HG02571 (cell line): ENCODE data around the gene CYP51A1.
A peak's percentile ranks its signal among the peaks of the same experiment; 100 is the strongest.
"Not testable (repeated sequence)": the region's sequence is repeated elsewhere in the genome, so short reads cannot be mapped to it uniquely, and the experiment has no call there.

Experiments
- ATAC-seq: cut with Tn5 transposase; IDR thresholded peaks from one replicate; pipeline ENCODE4 v1.9.1; 2021; ENCODE audit warnings: mild to moderate bottlenecking, moderate library complexity; ENCODE audit not compliant: unreplicated experiment

The CYP51A1 gene

DNA sequence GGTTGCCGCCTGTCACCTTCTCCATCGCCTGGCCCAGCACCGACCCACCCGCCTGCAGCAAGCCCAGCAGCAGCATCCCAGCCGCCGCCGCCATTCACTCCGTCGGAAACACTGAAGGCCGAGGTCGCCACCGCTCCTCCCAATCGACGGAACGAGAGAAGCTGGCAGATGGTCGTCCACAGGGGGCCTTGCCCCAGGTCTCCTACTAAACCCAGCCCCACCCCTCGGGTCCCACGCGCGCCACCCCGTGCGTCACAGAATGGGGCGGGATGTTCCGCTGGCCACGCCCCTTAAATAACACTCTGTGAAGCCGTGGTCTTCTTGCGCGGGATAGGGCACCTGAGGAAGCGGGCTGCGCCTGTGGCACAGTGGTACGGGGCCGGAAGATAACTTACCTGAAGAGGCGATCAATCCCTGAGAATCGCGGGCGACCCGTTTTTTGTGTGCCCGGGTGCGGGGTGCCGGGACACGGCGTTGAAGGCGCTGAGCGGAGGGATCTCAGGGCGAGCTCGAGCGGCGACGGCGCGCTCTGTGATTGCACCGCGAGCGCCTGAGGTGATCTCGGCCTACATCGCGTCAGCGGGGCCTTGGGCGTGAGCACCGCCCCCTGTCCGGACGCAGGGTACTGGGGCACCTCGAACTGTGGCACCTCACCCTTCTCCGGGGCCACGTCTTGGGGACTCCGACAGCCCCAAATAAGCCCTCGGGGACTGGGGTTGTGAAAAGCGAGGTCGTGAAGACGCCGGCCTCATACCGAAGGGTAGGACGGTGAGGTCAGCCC, at the start of gene CYP51A1:
CYP51A1 (minus strand) TSS at position 207 of the 781 bp plus-strand sequence; CDS start at position 94, 113 bp downstream.
- peak; percentile 87 for ATAC-seq

DNA sequence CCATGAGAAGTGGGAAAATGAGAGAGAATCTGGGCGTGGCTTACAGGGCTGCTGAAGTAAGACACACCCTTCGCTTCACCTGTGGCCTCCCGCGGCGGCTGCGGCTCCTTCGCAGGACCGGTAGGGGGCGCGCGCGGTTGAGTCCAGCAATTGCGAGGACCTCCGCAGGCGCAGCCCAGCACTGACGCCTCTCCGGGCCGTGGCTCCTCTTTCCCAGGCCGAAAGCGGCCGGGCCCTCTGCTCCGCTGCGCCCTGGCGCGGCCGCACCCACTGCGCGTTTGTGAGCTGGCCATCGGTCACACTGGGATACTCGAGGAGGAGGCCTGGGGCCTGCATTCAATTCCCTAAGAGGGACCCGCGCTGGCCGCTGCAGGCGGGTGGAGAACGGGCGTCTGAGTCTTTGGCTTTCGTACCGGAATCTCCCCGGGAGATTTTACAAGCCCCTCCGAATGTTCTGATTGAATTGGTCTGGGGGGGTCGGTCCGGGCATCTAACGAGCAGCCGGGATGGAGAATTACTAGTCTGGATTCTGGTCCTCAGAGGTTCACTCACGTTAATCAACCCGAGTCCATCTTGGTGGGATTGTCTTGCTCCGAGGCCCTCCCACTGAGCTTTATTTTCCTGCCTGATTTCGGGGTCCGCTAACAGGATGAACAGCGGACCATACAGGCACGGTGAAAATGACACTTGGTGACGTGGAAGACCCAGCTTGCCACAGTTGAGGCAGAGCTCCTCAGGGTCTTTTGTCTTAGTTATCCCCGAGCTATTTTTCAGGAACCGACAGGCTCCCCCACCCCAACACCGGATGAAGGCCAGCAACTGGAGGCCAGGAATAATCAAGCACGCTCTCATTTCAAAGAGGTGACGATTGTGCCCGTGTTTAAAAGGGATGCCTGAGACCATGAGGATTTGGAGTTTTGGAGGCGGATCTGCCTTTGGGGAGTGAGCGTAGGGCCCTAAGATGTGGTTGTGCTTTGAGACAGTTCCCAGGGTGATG, 44.9 kb upstream of the CYP51A1 start, which contains the start of gene LRRD1:
LRRD1 (minus strand) TSS at position 215 of the 997 bp plus-strand sequence. CDS start 13,940 bp downstream, outside the sequence.
- peak; percentile 100 for ATAC-seq

DNA sequence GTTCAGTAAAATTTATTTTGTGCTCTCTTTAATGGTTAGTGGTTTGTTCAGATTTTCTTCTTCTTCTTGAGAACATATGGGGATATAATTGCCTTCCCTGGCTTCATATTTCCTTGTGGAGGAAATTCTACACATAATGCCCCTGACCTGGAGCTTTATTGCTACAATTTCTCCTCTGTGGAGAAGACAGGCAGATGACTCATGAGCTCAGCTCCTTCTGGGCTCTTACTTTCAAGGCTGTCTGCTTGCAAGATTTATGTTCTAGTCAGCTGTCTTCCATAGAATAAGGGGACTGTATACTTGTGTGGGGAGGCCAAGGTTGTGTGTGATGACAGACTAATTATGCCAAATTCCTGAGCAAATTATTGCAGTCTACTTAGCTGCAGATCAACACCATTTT, 43.1 kb upstream of the CYP51A1 start:
- no peak for ATAC-seq

GRCh38 chr7:92169529-92169928, 35.3 kb upstream of the CYP51A1 start:
- not testable (repeated sequence) for ATAC-seq

DNA sequence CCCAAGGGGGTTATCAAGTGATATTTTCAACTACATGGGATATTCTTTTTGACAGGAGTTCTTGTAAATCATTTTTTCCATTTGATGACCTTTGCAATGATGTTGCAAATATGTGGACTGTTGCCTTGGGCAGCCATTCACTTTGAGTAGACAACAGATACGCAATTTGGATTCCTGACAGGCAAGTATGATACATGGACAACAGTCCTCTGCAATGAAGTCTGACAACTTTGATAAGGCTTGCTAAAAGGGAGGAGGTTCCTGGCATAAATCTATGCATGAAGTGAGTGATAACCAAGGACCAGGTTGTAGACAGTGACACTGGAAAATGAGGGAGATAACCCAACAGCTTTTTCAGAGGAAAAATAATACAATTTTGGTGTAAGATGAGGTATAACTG, 27.0 kb upstream of the CYP51A1 start:
- no peak for ATAC-seq

DNA sequence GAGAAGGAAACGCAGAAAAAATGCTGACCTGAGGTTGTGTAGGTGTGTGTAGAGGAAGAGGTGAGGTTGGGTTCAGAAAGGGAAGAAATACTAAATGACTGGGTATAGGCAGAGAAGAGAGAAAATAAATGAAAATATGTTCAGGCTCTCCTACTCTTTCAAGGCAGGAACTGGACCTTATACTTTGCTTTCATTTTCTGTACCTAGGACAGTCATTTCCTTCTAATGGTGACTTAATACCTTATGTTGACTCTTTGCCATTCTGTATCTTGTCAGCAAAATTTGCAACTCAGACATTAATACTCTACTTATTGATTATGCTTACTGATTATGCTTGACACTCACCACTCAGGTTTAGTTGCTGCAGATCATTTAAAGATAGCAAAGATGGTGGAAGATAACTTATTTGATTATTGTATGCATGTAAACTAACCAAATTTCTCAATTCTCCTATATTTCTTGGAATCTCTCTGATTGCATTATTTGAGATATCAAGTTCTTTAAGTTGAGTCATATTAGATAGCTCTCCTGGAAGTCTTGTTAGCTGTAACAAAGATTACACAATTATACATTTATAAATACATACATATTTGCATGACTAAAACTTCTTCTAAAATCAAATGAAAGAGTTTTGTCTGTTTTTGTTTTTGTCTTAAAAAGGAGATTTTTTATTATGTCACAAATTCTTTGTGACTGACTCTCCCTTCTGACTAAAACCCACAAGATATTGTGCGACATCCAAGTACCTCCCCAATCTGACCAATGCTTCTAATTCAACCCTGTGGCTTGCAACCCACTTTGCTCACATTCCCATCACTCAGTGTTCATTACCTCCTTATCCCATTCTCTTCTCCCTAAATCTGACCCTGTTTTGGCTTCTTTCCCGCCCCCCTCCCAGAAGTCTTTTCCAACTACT, 24.6 kb upstream of the CYP51A1 start:
- no peak for ATAC-seq

DNA sequence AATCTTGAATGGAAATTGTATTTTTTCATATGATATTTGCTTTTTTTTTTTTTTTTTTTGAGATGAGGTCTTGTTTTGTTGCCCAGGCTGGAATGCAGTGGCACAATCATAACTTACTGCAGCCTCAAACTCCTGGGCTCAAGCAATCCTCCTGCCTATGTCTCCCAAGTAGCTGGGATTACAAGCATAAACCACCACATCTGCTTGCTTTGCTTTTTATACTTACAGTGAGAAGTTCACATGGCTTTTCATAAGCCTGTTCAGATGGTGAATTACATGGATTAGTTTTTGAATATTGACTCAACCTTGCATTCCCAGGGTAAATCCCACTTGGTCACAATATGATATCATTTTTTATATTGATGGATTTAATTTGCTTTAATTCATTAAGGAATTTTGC, 22.7 kb upstream of the CYP51A1 start:
- ATAC-seq = no peak

- ATAC-seq = no peak
Measured at GRCh38 chr7:92155108-92155739, 20.9 kb upstream of the CYP51A1 start.

DNA sequence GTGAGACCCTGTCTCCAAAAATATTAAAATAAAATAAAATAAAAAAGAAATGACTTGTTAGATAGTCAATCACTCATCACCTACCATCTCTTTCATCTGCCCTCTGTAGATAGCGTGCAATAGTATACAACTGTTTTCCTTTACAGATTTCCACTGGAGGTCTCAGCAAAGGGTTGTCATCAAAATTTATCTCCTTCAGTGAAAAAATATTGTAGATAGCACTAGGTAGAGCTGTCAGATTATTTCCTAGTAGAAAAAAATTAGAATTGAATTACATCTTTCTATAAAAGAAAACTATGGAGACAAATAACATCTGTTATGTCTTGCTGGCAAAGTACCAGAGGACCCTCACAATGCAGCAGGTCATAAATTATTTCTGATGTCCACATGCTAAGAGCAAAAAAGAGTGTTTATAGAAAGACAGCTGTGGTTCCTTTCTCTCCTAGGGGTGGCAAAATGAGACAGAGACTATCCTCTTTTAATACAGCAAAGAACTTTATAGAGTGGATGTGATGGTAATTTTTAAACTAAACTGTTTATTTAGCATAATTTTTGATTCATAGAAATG, 16.3 kb upstream of the CYP51A1 start:
- ATAC-seq = no peak

DNA sequence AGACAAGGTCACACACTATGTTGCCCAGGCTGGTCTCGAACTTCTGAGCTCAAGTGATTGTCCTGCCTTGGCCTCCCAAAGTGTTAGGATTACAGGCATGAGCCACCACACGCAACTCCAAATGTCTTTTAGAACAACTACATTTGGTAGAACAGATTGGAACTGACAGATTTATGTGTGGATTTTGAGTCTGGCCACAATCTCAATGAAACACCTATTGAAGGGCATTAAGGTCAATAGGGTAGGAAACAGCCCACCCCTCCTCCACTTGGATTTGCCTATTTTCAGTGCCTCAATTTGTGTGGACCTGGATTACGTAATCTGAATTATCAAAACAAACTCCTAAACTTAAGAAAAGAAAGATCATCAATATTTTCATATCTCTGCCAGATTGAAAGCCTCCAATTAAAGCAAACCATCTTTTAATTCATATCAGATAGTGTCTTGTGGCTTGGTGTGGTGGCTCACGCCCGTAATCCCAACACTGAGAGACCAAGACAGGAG, 15.5 kb upstream of the CYP51A1 start:
- ATAC-seq = no peak

DNA sequence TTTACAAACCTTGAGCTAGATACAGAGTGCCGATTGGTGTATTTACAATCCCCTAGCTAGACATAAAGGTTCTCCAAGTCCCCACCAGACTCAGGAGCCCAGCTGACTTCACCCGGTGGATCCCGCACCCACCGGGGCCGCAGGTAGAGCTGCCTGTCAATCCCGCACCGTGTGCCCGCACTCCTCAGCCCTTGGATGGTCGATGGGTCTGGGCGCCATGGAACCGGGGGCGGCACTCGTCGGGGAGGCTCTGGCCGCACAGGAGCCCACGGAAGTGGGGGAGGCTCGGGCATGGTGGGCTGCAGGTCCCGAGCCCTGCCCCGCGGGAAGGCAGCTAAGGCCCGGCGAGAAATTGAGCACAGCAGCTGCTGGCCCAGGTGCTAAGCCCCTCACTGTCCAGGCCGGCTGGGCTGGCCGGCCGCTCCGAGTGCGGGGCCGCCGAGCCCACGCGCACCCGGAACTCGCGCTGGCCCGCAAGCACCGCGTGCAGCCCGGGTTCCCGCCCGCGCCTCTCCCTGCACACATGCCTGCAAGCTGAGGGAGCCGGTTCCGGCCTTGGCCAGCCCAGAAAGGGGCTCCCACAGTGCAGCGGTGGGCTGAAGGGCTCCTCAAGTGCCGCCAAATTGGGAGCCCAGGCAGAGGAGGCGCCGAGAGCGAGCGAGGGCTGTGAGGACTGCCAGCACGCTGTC, 9.1 kb upstream of the CYP51A1 start:
- ATAC-seq = not testable (repeated sequence)

DNA sequence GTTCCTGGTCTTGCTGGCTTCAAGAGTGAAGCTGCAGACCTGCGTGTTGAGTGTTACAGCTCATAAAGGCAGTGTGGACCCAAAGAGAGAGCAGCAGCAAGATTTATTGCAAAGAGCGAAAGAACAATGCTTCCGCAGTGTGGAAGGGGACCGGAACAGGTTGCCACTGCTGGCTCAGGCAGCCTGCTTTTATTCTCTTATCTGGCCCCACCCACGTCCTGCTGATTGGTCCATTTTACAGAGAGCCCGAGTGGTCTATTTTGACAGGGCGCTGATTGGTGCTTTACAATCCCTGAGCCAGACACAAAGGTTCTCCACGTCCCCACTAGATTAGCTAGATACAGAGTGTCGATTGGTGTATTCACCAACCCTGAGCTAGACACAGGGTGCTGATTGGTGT, 8.5 kb upstream of the CYP51A1 start:
- ATAC-seq = not testable (repeated sequence)

DNA sequence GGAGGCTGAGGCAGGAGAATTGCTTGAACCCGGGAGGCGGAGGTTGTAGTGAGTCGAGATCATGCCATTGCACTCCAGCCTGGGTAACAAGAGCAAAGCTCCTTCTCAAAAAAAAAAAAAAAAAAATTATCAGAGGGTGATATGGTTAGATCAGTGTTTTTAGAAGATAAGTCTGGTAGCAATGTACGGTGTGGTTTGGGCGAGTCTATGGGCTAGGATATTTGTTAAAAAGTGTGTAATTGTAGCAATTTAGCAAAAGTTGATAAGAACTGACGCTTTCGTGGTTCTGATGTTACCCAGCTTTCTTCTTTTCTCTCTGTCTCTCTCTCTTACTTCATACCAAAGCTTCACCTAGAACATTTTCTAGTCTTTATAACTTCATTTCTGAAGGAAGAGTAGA, 6.9 kb upstream of the CYP51A1 start:
- ATAC-seq = no peak

- ATAC-seq = no peak
Measured at GRCh38 chr7:92137557-92137956, 3.3 kb upstream of the CYP51A1 start.

DNA sequence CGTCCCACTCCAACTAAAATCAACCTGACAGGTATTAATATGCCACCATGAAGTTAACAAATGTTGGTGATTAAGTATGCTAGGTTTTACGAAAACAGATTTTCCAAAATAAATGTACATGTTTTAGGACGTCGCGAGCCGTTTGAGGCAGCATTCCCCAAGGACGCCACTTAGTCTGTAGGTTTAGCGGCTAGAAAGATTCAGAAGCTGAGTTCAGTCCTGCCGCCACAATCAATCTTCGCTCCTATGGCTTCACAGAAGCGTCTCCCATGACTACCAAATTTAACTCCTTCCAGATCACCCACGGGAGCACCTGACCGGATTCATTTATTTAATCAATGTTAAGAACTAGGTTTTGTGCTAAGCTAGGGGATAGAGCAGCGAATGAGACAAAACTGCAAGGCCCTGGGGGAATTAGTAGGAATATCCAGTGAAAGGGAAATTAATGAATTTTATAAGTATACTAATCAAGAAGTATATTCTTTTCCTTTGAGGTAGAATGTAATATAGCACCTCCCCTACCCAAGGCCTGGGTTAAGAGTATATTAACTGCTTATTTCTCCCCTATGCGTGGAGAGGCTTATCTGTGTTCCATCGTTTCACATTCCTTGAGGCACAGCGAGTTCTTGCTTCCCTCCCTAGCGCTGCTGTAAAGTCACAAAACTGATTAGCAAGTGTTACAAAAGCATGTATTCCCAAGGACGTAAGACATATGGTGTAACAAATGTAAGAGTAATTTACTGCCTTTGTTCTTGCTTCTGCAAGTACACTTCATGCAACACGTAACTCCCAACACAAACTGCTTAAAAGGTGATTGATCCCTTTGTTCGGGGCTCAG, 994 bp upstream of the CYP51A1 start:
- ATAC-seq = no peak

GRCh38 chr7:92133737-92134270, 473 bp downstream of the CYP51A1 start:
- peak; percentile 35 for ATAC-seq

DNA sequence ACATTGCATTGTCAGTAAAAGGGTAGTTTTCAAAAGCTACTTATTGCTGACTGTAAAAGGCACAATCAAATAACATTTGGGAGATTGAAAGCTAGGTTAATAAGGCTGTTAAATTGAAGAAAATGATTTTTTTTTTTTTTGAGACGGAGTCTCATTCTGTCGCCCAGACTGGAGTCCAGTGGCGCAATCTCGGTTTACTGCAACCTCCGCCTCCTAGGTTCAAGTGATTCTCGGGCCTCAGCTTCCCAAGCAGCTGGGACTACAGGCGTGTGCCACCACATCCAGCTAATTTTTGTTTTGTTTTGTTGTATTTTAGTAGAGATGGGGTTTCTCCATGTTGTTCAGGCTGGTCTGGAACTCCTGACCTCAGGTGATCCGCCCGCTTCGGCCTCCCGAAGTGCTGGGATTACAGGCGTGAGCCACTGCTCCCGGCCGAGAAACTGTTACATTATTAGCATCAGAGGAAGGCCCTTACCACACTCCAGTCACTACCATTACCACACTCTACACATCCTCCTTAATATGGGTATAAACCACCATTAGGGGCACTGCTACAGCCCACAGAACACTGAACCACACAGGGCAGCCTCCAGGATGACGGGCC, 1.0 kb downstream of the CYP51A1 start:
- peak; percentile 16 for ATAC-seq
